ENCODE results near the gene DENND1A.

DENND1A gene

DNA sequence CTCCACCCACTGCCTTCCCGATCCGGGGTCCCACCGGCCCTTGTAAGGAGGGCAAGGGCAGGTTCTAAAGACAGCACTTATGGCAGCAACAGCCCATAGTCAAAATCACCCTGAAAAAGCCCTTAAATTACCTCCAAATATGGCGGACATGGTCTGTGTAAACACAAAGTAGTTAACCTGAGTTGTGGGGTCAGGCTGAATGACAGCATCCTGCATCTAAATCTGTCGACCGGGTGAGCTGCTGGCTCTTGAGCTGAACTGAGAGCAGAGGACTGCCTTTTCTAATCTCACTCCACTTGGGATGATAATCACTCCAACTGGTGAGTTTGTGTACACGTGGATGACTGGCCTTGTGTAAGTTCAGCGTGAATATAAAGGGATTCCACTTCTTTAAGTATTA is 249.6 kb downstream of the DENND1A start:
- DNase-seq, result no peak

GRCh38 chr9:123679330-123679987 is 250.5 kb downstream of the DENND1A start:
- no peak for DNase-seq

DNA sequence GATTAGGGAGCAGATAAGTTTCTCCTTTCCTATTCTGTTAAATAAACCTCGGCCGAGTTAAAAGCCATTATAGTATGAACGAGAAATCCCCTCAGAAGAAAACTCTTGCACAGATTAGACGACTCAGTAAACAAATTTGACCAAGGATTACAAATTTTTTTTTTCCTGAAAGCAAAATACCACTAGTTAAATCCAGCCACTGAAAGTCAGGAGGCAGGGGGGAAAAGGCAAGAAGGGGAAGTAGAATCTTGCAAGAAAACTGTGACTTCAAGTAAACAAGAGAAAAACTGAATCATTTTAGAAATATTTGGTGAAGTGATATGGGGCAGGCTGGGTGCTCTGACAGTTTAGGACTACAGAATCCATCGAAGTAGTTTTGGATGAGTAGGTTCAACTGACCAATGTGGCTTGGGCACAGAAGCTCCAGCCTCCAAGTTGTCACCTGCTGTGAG is 251.0 kb downstream of the DENND1A start:
- DNase-seq, result peak; percentile 18

- DNase-seq, result no peak
These were observed 251.7 kb downstream of the DENND1A start for GRCh38 chr9:123678038-123678877.

GRCh38 chr9:123676869-123677268 is 253.1 kb downstream of the DENND1A start:
- no peak for DNase-seq

DNA sequence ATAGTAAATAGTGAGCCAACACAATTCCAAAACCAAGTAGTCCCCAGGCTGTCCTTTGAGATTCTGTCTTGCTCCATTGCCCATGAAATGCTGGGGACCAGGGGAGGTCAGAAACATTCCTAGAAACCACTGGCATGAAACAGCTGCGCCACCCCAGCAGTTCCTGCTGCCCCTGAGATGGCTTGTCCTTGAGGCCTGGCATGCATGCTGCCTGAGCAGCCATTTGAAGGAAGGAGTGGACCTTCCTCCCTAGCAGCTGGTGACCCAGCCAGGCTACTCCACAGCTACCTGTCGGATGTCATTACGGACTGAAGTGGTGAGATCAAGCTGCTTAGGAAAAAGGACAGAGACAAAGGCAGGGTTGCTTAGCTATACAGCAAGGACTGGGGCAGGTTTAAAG is 260.6 kb downstream of the DENND1A start:
- peak; percentile 28 for DNase-seq

DNA sequence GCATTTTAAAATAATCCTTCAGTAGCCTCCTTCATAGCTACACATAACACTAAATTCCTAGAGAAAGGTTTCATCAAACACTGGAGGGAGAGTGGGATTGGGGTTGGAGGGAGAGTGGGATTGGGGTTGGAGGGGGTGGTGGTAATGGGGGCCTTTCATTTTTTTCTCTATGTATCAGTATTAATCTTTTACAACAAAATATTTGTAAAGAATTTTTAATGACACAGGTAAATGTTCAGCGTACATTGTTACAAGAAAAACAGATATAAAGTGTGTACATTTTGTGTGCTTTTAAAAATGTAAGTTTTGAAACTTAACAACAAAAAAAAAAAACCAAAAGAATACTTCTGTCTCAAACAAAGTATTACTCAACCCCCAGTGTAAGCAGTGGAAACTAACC is 266.4 kb downstream of the DENND1A start:
- DNase-seq, result no peak

DNA sequence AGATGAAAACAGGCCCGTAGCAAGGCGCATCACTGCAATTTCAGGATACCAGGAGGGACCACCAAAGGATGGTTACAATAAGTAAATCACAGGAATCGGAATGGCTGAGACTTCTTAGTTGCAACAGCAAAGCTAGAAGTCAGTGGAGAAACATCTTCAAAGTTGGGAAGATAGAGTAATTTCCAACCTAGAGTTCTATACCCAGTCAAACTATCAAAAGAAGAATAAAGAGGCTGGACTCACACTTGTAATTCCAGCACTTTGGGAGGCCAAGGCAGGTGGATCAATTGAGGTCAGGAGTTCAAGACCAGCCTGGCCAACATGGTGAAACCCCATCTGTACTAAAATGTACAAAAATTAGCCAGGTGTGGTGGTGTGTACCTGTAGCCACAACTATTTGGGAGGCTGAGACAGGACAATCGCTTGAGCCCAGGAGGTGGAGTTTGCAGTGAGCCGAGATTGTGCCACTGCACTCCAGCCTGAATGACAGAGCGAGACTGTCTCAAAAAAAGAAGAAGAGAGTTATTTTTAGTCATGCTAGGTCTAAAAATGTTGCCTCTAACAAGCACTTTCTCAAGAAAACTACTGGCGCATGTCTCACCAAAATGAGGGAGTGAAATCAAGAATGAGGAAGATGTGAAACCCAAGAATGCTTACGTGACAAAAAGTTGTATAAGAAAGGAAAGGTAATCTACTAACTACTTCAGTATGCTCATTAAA is 267.7 kb downstream of the DENND1A start:
- DNase-seq, result no peak

DNA sequence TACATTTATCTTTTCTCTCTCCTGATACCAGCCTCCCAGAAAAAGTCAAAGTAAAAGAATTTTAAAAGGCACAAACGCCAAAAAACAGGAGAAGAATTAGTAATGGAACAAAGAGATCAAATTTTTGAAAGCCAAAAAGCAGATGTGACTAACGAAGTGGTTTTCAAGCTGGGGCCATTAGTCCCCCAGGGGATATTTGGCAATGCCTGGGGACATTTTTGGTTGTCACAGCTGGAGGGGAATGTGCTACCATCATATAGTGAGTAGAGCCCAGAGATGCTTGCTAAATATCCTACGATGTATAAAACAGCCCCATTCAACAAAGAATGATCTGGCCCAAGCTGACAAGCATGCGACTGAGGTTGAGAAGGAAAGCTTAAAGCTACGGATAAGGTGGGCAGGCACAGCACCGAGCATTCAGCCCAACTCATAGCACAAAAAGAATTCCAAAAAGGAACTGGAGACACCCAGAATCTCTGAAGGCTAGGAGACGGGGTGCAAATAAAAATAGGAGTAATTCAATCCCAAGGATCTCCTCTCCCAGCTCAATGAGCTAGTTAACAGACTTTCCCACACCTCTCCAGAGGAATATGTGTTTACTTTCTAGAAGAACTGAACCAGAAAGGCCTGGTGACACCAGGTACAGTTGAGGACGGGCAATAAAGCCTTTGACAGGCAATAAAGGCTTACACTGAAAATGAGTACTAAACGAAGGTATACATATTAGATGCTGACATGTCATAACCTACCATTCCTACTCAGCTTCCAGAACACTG is 269.0 kb downstream of the DENND1A start:
- peak; percentile 34 for DNase-seq

DNA sequence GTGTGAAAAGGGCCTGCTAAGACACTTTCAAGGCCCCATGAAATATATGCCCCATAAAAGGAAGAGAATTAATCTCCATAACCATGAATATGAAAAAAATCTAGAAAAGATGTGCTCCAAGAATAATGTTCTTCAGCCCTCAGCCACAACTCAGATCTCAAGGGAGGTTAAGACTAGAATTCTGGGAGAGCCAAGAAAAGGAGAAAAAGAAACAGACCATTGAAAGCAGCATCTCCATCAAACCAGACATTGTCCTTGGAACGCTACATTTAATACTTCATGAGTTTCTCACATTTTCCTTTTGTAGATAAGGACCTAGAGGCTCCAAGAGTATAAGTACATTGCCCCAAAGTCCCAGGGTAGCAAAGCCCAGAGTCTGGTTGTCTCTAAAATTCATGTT is 270.6 kb downstream of the DENND1A start:
- DNase-seq, result no peak

DNA sequence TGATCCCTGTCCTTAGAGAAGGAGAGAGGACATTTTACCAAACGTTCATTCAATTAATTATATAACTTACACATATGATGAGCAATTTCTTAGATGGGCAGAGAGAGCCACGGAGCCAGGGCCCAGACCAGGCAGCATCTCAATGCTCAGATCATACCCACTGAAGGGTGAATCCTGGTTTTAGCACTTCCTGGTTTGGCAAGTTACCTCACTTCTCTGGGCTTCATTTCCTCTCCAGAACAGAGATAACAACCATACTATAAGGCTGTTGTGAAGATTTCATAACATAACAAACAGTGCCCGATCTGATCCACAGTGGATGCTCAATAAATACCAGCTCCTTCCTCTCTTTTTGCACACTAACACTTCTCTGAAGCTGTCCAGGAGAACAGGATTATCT is 271.1 kb downstream of the DENND1A start:
- DNase-seq, result no peak

DNA sequence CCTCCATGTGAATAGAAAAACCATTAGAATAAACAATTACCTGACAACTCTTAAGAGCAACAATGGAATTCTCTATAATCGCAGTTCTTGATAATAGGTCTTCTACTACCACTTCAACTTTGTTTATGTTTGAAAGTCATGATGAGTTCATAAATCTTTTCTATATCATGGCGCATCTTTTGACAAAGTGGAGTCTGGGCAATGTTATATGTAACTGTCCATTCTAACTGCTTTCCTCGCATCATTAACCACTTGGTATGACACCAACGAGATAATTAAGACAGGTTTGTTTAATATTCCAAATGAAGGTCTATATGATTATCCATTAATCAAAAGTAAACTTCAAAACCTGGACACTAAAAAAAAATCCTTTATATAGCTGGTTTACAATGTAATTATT is 272.0 kb downstream of the DENND1A start:
- no peak for DNase-seq

GRCh38 chr9:123657099-123657498 is 272.8 kb downstream of the DENND1A start:
- no peak for DNase-seq

- DNase-seq, result no peak
These were observed 273.4 kb downstream of the DENND1A start for GRCh38 chr9:123656565-123656964.

DNA sequence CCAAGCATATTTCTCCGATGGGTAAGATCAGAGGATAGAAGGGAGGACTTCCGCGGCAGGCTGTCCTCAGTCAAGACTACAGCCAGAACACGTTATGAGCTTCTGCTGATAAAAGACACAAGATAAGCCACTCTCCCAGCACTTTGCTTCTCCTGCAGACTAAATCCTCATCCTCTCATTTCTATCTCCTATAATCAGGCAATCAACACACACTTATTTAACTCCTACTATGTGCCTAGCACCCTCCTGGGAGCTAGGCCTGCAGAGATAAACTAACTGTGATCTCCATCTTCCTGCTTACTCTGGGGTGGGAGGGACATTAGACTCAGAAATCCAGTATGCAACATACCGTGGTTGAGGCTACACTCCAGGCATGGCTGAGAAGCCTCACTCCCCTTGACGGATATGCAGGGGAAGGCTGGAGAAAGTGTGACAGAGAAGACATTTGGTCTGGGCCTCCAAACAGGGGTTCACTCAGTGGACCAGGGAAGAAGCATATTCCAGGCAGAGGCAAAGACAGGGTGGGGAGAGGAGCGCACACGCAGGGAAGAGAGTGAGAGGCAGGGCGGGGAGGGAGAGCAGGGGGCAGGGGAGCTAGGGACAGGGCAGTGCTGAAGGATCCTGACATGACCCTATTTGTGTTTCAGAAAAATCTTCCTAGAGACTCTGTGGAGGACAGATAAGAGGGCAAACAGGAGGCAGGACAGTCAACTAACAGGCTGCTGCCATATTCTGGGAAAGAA is 274.1 kb downstream of the DENND1A start:
- DNase-seq, result no peak

GRCh38 chr9:123654994-123655637 is 274.8 kb downstream of the DENND1A start:
- no peak for DNase-seq

DNA sequence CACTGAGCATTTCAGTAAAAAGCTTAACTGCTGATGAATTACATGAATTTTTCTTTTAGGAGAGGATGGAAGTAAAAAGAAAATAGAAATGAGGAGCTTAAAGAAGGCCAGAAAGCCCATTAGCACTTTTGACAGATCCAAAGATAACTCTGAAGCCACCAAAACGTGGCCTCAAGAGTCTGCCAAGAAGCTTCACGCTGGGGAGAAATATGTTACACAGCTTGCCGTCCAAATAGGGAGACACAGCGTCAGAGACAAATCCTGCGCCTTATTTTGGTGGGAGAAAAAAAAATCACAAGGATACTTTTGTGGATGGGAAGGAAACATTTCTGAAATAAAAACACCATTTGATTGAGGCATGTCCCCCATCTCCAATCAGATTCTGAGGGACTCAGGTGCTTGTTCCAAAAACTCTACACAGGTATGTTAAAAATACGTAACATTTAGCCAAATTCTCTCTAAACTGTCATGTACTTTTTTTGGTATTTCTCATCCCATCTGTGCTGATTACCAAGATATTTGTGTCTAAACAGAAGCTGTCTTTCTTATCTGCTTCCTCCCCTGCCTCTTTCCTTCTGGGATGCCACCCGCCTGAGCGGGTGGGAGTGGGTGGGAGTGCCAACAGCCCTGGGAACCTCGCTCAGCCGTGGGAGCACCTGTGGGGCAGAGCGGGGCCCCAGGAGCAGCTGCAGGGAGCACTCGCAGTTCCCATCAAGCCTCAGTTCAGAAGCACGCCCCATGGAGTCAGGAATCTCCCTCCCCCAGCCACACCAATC is 275.5 kb downstream of the DENND1A start:
- no peak for DNase-seq

DNA sequence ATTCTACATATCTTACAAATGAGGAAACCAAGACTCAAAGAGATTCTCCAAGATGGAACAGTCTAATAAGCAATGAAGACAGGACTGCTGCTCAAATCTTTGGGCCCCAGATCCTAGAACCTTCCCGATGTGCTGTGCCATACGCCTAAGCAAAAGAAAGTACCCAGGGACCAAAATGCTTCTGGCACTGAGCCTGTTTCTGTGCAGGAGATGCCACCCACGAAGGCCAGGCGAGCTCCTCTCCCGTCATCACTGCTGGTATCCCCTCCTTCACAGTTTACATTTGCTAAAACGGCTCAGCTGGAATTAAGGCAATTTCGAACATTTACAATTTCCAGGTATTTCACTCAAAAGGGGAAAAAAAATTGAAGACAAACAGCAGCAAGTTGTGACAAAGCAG is 277.5 kb downstream of the DENND1A start:
- DNase-seq, result no peak

DNA sequence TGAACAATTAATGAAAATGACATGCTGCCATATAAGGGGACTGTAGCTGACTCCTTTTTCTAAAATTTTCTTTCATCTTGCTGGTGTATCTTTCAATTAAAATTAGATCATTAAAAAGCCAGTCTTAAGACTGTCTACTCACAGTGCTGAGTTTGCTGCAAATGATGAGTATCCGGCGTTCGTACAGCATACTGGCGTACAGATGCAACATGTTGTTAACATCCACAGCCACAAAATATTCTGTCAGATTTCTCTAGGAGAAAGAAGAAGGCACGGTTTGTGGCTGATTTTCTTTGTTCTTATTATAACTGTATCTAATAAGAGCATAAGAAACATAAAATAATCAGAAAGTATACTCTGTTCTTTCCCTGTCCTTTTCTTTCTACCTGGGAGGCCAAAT is 278.1 kb downstream of the DENND1A start:
- DNase-seq, result no peak

DNA sequence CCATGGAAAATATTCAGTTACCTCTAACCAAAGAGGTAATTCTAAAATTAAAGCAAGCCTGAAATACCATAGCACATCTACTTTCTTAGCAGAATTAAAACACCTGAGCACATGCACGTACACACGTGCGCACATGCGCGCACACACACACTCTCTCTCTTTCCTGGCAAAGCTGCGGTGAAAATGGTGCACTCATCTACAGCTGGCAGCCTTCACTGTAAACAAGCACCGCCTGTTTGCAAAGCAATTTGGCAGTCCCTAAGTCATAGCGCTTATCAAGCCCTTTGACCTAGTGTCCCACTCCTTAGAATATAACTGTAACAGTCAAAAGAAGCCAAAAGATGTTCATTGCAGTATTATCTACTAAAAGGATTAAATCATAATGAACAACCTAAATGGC is 278.7 kb downstream of the DENND1A start:
- DNase-seq, result no peak

GRCh38 chr9:123649909-123650308 is 280.0 kb downstream of the DENND1A start:
- DNase-seq, result no peak

Measured in fibroblast of skin of scalp (primary cell).